HCT116 (cell line): ENCODE results near the gene SLC25A13. TPM values are rescaled to one million over a fixed set of nuclear protein-coding genes. Genes with fewer than 3 reads are reported as not detected.

Source experiments
- ATAC-seq: fragments of 200-7000 bp; cut with Tn5 transposase; 2 replicates; pipeline ENCODE4 v1.9.1; 2020; ENCODE audit warnings: mild to moderate bottlenecking, moderate library complexity
- BruUV-seq: library from RNA; stranded (reverse); fragments of 400-500 nt; replicated peaks from 2 replicates; lab custom pipeline; 2021; lab: Mats Ljungman, UMichigan
- CTCF ChIA-PET: fragments of 300-600 bp; sonication (Branson Sonifier 250); formaldehyde crosslinking; loops from one replicate; lab custom pipeline; 2021; ENCODE audit warnings: antibody characterized with exemption; lab: Charles Lee
- POLR2A ChIA-PET: fragments of 300-600, 350-600 bp; sonication (Branson Sonifier 250); formaldehyde crosslinking; loops from one replicate; lab custom pipeline; 2021; ENCODE audit warnings: antibody characterized with exemption; lab: Charles Lee
- RAD21 ChIA-PET, 2 experiments: fragments of 300-600 bp; sonication (Branson Sonifier 250); formaldehyde crosslinking; loops; one replicate each; lab custom pipeline; 2023; ENCODE audit warnings: low total read pairs in 2 of 2; ENCODE audit not compliant: uncharacterized antibody in 2 of 2, unreplicated experiment in 2 of 2, low non-redundant PET in 1 of 2; lab: Charles Lee
- DNase-seq: peaks from one replicate; pipeline ENCODE4 v3.0.0-alpha.2; 2010; ENCODE audit warnings: low read depth, low spot score
- H2AFZ ChIP-seq: fragments of 200-600 bp; shearing (Covaris generic), sonication (generic); 2 replicates; pipeline ENCODE4 v1.6.1; 2017; ENCODE audit warnings: low read depth, mixed run types, mixed read lengths, antibody characterized with exemption, low read length; ENCODE audit not compliant: poor library complexity, severe bottlenecking
- H3K27ac ChIP-seq: 2 replicates; pipeline ENCODE4 v1.5.1; 2012; ENCODE audit warnings: low read depth, low read length
- H3K27me3 ChIP-seq: fragments of 200-600 bp; sonication (generic); 2 replicates; pipeline ENCODE4 v1.6.1; 2016; ENCODE audit warnings: mixed run types, low read length, mixed read lengths; ENCODE audit not compliant: insufficient read depth
- H3K36me3 ChIP-seq, 2 experiments: fragments of 200-500 bp in 1 of 2; fragments of 200-600 bp in 1 of 2; sonication (Bioruptor generic) in 1 of 2; sonication (generic) in 1 of 2; 2 replicates each; pipeline versions ENCODE4 v1.5.1 to v1.6.1; 2014 to 2016; ENCODE audit warnings: low read length in 2 of 2, inconsistent platforms in 1 of 2, mixed read lengths in 1 of 2, mixed run types in 1 of 2; ENCODE audit not compliant: insufficient read depth in 2 of 2, control insufficient read depth in 1 of 2
- H3K4me1 ChIP-seq, 2 experiments: fragments of 200-600 bp in 1 of 2; sonication (generic) in 1 of 2; 2 replicates each; pipeline versions ENCODE4 v1.5.1 to v1.6.1; 2012 to 2017; ENCODE audit warnings: low read length in 2 of 2, inconsistent platforms in 1 of 2, mild to moderate bottlenecking in 1 of 2, mixed read lengths in 1 of 2, mixed run types in 1 of 2, moderate library complexity in 1 of 2; ENCODE audit not compliant: insufficient read depth in 2 of 2, control insufficient read depth in 1 of 2
- H3K4me2 ChIP-seq: fragments of 200-600 bp; sonication (generic); 2 replicates; pipeline ENCODE4 v1.6.1; 2017; ENCODE audit warnings: mixed run types, low read length, mixed read lengths
- H3K4me3 ChIP-seq, 2 experiments: fragments of 200-600 bp in 1 of 2; sonication (generic) in 1 of 2; replicated peaks in 1 of 2; 2 replicates each; pipeline ENCODE4 v1.5.1; 2011 to 2016; ENCODE audit warnings: low read length in 2 of 2, control low read depth in 1 of 2, low read depth in 1 of 2, mild to moderate bottlenecking in 1 of 2, mixed read lengths in 1 of 2, mixed run types in 1 of 2
- H3K79me2 ChIP-seq: fragments of 200-600 bp; sonication (generic); 2 replicates; pipeline ENCODE4 v1.6.1; 2017; ENCODE audit warnings: mild to moderate bottlenecking, mixed run types, low read length, moderate library complexity, mixed read lengths; ENCODE audit not compliant: insufficient read depth
- H3K9ac ChIP-seq: fragments of 200-600 bp; sonication (generic); 2 replicates; pipeline ENCODE4 v1.6.1; 2016; ENCODE audit warnings: low read length, mixed read lengths
- H3K9me2 ChIP-seq: fragments of 200-600 bp; sonication (generic), shearing (Covaris generic); 2 replicates; pipeline ENCODE4 v1.6.1; 2017; ENCODE audit warnings: mixed run types, mild to moderate bottlenecking, moderate library complexity; ENCODE audit not compliant: insufficient read depth
- H3K9me3 ChIP-seq, 2 experiments: fragments of 200-500 bp in 1 of 2; fragments of 200-600 bp in 1 of 2; sonication (Bioruptor generic) in 1 of 2; sonication (generic) in 1 of 2; 2 replicates each; pipeline ENCODE4 v1.6.1; 2014 to 2017; ENCODE audit warnings: low read length in 2 of 2, mixed read lengths in 2 of 2, inconsistent platforms in 1 of 2, low read depth in 1 of 2, mild to moderate bottlenecking in 1 of 2, mixed run types in 1 of 2, moderate library complexity in 1 of 2; ENCODE audit not compliant: control insufficient read depth in 1 of 2, insufficient read depth in 1 of 2
- H4K20me1 ChIP-seq: fragments of 200-600 bp; sonication (generic), shearing (Covaris generic); 2 replicates; pipeline ENCODE4 v1.6.1; 2017; ENCODE audit warnings: mixed run types, mild to moderate bottlenecking, moderate library complexity; ENCODE audit not compliant: insufficient read depth
- CBX3 ChIP-seq: IDR thresholded peaks from 2 replicates; pipeline ENCODE4 v1.6.1; 2012; ENCODE audit warnings: low read depth
- EGR1 ChIP-seq: IDR thresholded peaks from 2 replicates; pipeline ENCODE4 v1.6.1; 2012; ENCODE audit warnings: low read depth
- JUND ChIP-seq: IDR thresholded peaks from 2 replicates; pipeline ENCODE4 v1.6.1; 2012
- POLR2AphosphoS5 ChIP-seq: IDR thresholded peaks from 2 replicates; pipeline ENCODE4 v1.6.1; 2011; ENCODE audit warnings: mild to moderate bottlenecking, low read depth, low read length, moderate library complexity
- SIN3A ChIP-seq: IDR thresholded peaks from 2 replicates; pipeline ENCODE4 v1.6.1; 2012; ENCODE audit warnings: low read depth
- SP1 ChIP-seq: IDR thresholded peaks from 2 replicates; pipeline ENCODE4 v1.6.1; 2012; ENCODE audit warnings: low read depth
- SRF ChIP-seq: IDR thresholded peaks from 2 replicates; pipeline ENCODE4 v1.6.1; 2012; ENCODE audit warnings: low read depth
- ZBTB33 ChIP-seq: IDR thresholded peaks from 2 replicates; pipeline ENCODE4 v1.6.1; 2011; ENCODE audit warnings: mild to moderate bottlenecking, low read length, moderate library complexity; ENCODE audit not compliant: insufficient replicate concordance; ENCODE audit errors: extremely low read depth
- ZFX ChIP-seq: fragments of 450-650 bp; IDR thresholded peaks from 2 replicates; pipeline ENCODE4 v1.6.1; 2017
- ZNF274 ChIP-seq: fragments of 200-500 bp; sonication (Bioruptor generic); IDR thresholded peaks from 2 replicates; pipeline ENCODE4 v1.6.1; 2014; ENCODE audit warnings: mild to moderate bottlenecking, low read depth, low read length, inconsistent platforms
- intact Hi-C: fragments of 100-400 bp; cut with micrococcal nuclease; formaldehyde crosslinking; loops from 2 replicates; pipeline ENCODE4 v1.10.0; 2022
- total RNA-seq: library from RNA; stranded (reverse); gene quantifications from one replicate; pipeline ENCODE4 v1.2.1, GENCODE V29; 2021; ENCODE audit not compliant: unreplicated experiment
- TF ChIP-seq, protein P1 (sequence below): IDR thresholded peaks from 2 replicates; pipeline ENCODE4 v1.6.1; 2012

Gene SLC25A13
- total RNA-seq, 1 experiment from 2014 or later, result 19.3 TPM

GRCh38 chr7:96121752-96122151, 200.1 kb downstream of the SLC25A13 start:
- no peaks in the 10 kb centered on the region for H3K27me3 ChIP-seq
- CTCF ChIA-PET, result no interaction called here

More at GRCh38 chr7:96121752-96122151, 200.1 kb downstream of the SLC25A13 start:
- no peaks in the 10 kb centered on the region for H3K4me1 ChIP-seq
- POLR2A ChIA-PET, result no interaction called here
- no peaks in the 10 kb centered on the region for H3K79me2 ChIP-seq
- H2AFZ ChIP-seq, result no peak overlapping the region
- intact Hi-C loops, result no loop called here
- RAD21 ChIA-PET, result no interaction called here
- no peaks in the 10 kb centered on the region for H3K9me3 ChIP-seq
- no peak for ATAC-seq
- TF ChIP-seq POLR2AphosphoS5 (no peak), SP1 (no peak), ZFX (no peak), ZBTB33 (no peak), ZNF274 (no peak), CBX3 (no peak), EGR1 (no peak), SRF (no peak), JUND (no peak), SIN3A (no peak)
- TF ChIP-seq, protein P1, sequence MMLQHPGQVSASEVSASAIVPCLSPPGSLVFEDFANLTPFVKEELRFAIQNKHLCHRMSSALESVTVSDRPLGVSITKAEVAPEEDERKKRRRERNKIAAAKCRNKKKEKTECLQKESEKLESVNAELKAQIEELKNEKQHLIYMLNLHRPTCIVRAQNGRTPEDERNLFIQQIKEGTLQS, result no peak
- no peak overlapping the region for H3K4me3 ChIP-seq
- no peak overlapping the region for H3K4me2 ChIP-seq
- H3K9ac ChIP-seq, result no peak overlapping the region
- no peaks in the 10 kb centered on the region for H3K36me3 ChIP-seq
- H3K9me2 ChIP-seq, result no peaks in the 10 kb centered on the region
- no peaks in the 10 kb centered on the region for H4K20me1 ChIP-seq
- BruUV-seq, result no TSS peak
- no peak for DNase-seq
- H3K27ac ChIP-seq, result no peak overlapping the region
